ENCODE data around the gene AGFG1.

The AGFG1 gene, protein sequence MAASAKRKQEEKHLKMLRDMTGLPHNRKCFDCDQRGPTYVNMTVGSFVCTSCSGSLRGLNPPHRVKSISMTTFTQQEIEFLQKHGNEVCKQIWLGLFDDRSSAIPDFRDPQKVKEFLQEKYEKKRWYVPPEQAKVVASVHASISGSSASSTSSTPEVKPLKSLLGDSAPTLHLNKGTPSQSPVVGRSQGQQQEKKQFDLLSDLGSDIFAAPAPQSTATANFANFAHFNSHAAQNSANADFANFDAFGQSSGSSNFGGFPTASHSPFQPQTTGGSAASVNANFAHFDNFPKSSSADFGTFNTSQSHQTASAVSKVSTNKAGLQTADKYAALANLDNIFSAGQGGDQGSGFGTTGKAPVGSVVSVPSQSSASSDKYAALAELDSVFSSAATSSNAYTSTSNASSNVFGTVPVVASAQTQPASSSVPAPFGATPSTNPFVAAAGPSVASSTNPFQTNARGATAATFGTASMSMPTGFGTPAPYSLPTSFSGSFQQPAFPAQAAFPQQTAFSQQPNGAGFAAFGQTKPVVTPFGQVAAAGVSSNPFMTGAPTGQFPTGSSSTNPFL

DNA sequence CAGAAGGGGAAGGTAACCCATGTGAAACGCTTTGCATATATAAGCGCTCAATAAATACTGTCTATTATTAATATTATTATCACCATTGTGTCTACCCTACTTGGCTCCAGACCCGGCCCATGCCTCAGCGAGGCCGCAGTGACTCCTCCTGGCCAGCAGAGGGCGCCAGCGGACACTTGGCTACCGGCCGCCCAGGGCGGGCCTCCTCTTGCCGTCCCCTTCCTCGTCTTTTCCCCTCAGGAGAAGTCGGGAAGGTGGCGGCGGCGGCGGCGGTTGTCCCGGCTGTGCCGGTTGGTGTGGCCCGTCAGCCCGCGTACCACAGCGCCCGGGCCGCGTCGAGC, at the start of gene AGFG1:
Gene AGFG1 (plus strand): TSS at position 233 of the 341 bp plus-strand sequence. CDS start 266 bp downstream, outside the sequence.
- H3K4me3 ChIP-seq (ENCODE audit: low read depth, low read length): peak within 1 kb of the TSS; percentile 64
- no peak for DNase-seq (ENCODE audit: low read depth)
- TF ChIP-seq, protein P1, sequence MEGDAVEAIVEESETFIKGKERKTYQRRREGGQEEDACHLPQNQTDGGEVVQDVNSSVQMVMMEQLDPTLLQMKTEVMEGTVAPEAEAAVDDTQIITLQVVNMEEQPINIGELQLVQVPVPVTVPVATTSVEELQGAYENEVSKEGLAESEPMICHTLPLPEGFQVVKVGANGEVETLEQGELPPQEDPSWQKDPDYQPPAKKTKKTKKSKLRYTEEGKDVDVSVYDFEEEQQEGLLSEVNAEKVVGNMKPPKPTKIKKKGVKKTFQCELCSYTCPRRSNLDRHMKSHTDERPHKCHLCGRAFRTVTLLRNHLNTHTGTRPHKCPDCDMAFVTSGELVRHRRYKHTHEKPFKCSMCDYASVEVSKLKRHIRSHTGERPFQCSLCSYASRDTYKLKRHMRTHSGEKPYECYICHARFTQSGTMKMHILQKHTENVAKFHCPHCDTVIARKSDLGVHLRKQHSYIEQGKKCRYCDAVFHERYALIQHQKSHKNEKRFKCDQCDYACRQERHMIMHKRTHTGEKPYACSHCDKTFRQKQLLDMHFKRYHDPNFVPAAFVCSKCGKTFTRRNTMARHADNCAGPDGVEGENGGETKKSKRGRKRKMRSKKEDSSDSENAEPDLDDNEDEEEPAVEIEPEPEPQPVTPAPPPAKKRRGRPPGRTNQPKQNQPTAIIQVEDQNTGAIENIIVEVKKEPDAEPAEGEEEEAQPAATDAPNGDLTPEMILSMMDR (IDR thresholded peaks at IDR 0.05; ENCODE audit: control insufficient read depth, extremely low read depth, insufficient read depth): peak; percentile 89

DNA sequence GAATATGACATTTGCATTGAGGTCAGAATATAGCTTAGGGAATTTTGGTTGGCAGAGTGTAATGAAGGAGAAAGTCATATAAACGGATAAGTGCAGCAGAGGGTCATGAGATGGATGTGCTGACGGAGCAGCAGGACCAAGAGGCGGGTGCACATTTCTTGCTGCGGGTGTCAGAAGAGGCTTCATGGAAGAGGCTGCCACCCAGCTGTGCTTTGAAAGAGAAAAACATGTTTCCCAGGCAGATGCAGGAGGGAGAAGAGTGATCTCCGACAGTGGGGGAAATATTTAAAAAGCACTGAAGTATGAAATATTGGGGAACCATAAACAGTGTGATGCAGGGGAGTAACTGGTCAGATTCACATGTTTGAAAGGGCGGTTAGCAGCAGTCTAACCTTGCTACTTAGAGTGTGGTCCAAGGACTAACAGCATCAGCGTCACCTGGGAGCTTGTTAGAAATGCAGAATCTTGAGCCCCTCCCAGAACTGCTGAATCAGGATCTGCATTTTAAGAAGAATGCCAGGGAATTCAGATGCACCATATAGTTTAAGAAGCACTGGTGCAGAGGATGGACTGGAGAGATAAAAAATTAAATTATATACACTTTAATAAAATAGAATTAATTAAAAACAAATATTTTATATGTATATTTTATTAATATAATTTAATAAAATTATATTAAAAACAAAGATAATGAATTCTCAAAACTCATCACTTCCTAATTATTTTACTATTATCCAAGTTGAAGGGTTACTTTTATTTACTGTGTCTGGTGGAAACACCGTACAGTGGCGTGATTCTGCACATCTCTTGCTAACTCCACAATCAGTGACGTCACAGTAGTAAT, 48.1 kb upstream of the AGFG1 start:
- TF ChIP-seq, protein P1 (IDR thresholded peaks at IDR 0.05; ENCODE audit: control insufficient read depth, extremely low read depth, insufficient read depth): no peak
- H3K4me3 ChIP-seq (ENCODE audit: low read depth, low read length): no peak overlapping the region
- DNase-seq (ENCODE audit: low read depth): no peak

DNA sequence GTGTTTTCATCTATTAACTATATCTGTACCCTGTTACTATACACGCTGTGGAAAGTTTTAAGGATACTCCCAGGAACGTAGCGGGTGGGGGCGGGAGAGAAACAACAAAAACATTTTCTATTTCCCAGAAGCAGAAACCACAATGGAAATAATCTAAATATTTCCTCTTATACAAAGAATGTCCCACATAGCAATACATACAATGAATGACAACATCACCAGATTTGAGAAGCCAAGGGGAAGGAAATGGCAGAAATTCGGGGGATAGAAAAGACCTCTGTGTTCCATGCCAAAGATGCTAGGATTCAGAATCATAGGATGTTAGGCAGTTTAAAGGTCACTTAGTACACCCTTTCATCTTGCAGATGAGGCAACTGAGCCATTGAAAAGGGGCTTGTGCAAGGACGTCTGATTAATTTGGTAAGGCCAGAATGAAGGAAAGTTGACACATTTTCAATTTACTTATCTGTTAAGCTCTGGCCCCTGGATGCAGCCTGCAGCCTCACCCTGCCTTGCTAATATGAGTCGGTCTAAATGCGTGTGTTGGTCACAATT, 43.1 kb upstream of the AGFG1 start:
- no peak for DNase-seq (ENCODE audit: low read depth)
- TF ChIP-seq, protein P1 (IDR thresholded peaks at IDR 0.05; ENCODE audit: control insufficient read depth, extremely low read depth, insufficient read depth): no peak
- H3K4me3 ChIP-seq (ENCODE audit: low read depth, low read length): no peak overlapping the region

DNA sequence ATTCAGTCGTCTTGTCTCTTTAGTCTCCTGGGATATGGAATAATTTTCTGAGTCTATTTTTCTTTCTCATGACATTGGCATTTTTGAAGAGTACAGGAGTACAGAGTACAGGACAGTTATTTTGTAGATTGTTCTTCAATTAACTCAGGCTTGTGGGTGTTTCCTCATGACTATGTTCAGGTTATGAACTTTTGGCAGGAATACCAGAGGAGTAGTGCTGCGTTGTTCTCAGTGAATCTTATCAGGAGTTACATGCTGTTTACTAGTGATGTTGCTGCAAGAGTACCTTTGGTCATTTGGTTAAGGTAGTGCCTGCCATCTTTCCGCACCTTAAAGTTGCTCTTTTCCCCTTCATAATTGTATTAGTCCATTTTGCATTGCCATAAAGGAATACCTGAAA, 41.3 kb upstream of the AGFG1 start:
- DNase-seq (ENCODE audit: low read depth): no peak
- TF ChIP-seq, protein P1 (IDR thresholded peaks at IDR 0.05; ENCODE audit: control insufficient read depth, extremely low read depth, insufficient read depth): no peak
- H3K4me3 ChIP-seq (ENCODE audit: low read depth, low read length): no peak overlapping the region

DNA sequence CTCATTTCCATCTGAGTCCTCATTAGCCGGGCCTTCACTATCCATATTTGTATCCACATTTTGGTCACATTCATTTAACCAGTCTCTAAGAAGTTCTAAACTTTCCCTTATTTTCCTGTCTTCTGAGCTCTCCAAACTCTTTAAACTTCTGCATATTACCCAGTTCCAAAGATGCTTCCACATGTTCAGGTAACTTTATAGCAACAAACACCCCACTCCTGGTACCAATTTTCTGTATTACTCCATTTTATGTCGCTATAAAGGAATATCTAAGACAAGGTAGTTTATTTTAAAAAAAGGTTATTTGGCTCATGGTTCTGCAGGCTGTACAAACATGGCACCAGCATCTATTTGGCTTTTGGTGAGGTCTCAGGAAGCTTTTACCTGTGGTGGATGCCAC, 38.8 kb upstream of the AGFG1 start:
- no peak for DNase-seq (ENCODE audit: low read depth)
- no peak overlapping the region for H3K4me3 ChIP-seq (ENCODE audit: low read depth, low read length)
- TF ChIP-seq, protein P1 (IDR thresholded peaks at IDR 0.05; ENCODE audit: control insufficient read depth, extremely low read depth, insufficient read depth): no peak

DNA sequence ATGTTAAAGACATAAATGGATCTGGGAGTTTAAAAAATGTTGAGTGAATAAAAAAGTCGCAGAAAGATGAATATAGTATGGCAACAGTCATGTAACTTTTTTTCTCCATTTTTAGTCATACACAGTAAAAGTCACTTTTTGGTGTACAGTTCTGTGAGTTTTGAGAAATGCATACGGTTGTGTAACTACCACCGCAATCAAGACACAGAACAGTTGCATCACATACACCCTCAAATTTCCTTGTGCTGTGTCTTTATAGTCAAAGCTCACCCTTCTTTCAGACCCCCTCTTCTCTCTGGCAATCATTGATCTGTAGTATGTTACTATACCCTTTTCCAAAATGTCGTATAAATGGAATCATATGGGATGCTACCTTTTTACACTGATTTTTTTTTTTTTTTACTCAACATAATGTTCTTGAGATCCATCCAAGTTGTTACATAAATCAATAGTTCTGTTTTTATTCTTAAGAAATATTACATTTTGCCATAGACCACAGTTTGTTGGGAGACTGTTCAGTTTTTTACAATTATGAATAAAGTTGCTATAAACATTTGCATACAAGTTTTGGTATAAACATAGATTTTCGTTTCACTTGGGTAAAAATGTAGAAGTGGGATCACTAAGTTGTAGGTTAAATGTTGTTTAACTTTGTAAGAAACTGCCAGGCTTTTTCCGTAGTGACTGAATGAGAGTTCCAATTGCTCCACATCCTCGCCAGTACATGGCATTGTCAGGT, 35.4 kb upstream of the AGFG1 start:
- TF ChIP-seq, protein P1 (IDR thresholded peaks at IDR 0.05; ENCODE audit: control insufficient read depth, extremely low read depth, insufficient read depth): no peak
- no peak for DNase-seq (ENCODE audit: low read depth)
- no peak overlapping the region for H3K4me3 ChIP-seq (ENCODE audit: low read depth, low read length)
